UCSD-AML1 (cell line): ENCODE results near the gene ISG20.
A peak's percentile ranks its signal among the peaks of the same experiment; 100 is the strongest.

Source experiments
- DNase-seq: peaks from one replicate; lab custom pipeline; 2025; ENCODE audit not compliant: unreplicated experiment; lab: John Stamatoyannopoulos, UW

The ISG20 gene

GRCh38 chr15:88653200-88654064 is 14.6 kb downstream of the ISG20 start:
- DNase-seq, result no peak

- DNase-seq, result no peak
Measured at GRCh38 chr15:88654430-88655102, 15.8 kb downstream of the ISG20 start.

- no peak for DNase-seq
Measured at GRCh38 chr15:88655103-88655553, 16.3 kb downstream of the ISG20 start.

DNA sequence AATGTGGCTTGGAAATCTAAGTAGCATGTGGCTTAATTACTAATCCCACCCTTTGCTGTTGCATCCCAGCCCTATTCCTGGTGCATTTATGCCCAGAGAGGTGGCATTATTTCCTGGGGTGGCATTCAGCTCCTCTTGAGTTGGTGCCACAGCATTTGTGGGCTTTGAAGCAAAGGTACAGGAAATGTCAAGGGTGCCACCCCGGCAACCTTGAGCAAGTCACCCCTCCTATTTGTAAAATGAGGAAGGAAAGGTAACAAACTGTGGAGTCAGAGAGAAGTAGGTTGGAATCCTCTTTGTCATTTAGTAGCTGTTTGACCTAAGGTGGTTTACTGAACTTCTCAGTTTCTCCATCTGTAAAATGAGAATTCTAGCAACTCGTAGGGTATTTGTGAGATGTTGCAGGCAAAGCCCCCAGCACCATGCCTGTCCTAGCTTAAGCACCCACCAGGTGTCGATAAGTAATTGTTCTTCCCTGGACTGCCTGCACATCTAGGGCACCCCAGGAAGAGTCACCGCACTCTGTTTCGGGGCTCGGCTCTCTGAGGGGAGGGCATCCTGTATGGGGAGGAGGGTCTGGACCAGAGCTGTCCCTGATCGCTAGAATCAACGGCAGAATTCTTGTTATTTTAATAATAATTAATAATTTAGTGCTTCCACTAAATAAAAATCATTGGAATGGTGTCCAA is 17.1 kb downstream of the ISG20 start:
- no peak for DNase-seq

GRCh38 chr15:88656760-88657221 is 18.0 kb downstream of the ISG20 start:
- no peak for DNase-seq

GRCh38 chr15:88657326-88658069 is 18.7 kb downstream of the ISG20 start:
- no peak for DNase-seq

- no peak for DNase-seq
Measured at GRCh38 chr15:88658070-88658965, 19.5 kb downstream of the ISG20 start.

- DNase-seq, result no peak
Measured at GRCh38 chr15:88658972-88659931, 20.4 kb downstream of the ISG20 start.

DNA sequence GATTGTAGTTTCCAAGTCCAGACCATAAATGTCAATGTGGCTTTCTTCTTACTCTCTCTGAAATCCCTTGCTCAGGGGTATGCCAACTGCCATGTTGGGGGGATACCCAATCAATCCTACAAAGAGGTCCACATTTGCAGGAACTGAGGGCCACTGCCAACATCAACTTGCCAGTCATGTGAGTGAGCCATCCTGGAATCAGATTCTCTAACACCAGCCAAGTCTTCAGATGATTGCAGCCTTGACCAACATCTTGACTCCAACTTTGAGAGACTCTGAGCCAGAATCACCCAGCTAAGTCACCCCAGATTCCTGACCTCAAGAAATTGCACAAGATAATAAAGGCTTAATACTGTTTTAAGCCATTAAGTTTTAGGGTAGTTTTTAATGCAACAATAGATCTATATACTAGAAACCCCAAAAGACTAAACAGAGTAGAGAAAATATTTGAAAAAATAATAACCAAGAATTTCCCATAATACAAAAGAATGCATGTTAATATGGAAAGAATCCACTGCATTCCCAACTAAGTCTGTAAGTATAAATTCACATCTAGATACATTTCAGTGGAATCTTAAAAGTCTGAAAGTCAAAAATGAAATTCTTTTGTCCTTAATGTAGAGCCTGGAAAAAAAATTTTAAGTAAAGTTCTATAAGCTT is 22.4 kb downstream of the ISG20 start:
- no peak for DNase-seq

- DNase-seq, result no peak
Measured at GRCh38 chr15:88661761-88662556, 23.1 kb downstream of the ISG20 start.

DNA sequence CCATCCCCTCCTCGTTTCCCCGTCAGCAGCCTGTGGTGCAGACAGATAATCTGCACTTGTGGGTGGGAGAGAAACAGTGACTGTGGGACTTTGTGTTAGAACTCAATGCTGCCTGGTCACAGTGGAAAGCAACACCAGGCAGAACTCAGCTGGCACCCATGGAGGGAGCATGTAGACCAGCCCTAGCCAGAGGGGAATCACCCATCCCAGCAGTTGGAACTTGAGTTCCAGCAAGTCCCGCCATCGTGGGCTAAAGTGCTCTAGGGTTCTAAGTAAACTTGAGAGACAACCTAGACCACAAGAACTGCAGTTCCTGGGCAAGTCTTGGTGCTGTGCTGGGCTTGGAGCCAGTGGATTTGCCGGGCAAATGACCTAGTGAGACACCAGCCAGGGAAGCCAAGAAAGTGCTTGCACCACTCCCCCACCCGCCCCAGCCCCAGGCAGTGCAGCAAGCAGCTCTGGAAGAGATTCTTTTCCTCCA is 24.4 kb downstream of the ISG20 start:
- DNase-seq, result no peak

DNA sequence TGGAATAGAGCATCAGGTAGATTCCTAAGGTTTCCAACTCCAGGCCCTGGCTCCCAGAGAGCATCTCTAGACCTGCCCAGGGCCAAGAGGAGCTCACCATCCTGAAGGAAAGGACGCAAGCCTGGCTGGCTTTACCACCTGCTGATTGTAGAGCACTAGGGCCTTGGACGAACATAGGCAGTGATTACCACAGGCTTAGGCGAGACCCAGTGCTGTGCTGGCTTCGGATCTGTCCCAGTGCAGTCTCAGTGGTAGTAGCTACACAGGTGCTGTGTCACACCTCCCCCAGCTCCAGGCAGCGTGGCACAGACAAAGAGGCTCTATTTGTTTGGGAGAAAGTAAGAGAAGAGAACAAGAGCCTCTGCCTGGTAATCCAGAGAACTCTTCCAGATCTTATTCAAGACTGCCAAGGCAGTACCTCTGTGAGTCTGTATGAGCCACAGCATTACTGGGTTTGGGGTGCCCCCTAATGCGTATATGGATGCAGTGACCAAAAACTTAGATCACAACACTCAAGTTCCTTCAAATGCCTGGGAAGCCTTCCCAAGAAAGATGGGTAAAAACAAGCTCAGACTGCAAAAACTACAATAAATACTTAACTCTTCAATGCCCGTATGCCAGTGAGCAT is 25.4 kb downstream of the ISG20 start:
- DNase-seq, result peak; percentile 28

- no peak for DNase-seq
Measured at GRCh38 chr15:88674661-88675060, 35.8 kb downstream of the ISG20 start.

- DNase-seq, result no peak
Measured at GRCh38 chr15:88678755-88679154, 39.9 kb downstream of the ISG20 start.

DNA sequence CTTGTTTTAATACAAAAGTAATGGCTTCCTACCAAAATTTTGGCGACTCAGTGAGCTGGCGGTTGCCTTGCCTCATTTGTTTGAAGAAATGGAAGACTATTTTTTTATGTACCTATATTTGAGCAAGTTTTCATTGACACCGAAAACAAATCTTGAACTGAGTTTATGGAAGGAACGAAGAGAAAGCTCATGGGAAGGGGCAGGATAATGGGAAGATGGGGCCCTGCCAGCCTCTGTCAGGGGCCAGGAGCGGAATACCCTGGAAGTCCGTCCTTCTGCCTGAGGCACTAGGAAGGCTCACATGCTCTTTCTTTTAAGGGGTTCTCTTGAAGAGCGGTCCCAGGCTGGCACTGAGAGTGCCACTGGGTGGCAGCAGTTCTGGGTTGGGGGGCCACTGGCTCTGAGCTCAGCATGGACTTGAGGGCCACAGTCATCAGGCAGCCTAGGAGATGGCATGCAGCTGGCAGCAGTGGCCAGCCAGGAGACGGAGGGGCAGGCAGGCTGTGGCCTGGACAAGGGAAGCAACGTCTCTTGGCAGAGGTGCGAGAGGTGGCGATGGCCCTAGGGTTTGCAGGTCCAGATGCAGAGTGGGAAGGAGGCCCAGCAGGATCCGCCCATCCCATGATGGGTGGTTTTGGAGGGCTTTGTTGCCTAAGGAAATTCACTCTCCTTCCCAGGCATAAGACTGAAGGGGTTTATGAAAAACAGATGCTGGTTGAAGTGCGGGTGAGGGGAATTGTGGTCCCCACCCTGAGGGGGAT is 41.6 kb downstream of the ISG20 start:
- no peak for DNase-seq

GRCh38 chr15:88681610-88682221 is 42.9 kb downstream of the ISG20 start:
- no peak for DNase-seq
